Measurements from ENCODE around the gene SLC39A13.

- TF ChIP-seq CTCF (conservative IDR thresholded peaks at IDR 0.05 in 1 of 2, IDR thresholded peaks at IDR 0.05 in 1 of 2; ENCODE audit: extremely low read depth in 1 of 2, insufficient read depth in 1 of 2, low read depth in 1 of 2, low read length in 2 of 2) = no peak
- TF ChIP-seq EZH2 (IDR thresholded peaks at IDR 0.05; ENCODE audit: borderline replicate concordance, low read length) = no peak
These were observed 22.1 kb downstream of the SLC39A13 start for GRCh38 chr11:47430524-47430923.

Measured in mammary epithelial cell (primary cell).